HepG2 (cell line): ENCODE measurements around the gene ZNF563. TPM values are rescaled to one million over a fixed set of nuclear protein-coding genes. Genes with fewer than 3 reads are reported as not detected.

Source experiments
- ATF7-NPFF ChIP-seq: sonication (generic); formaldehyde crosslinking; IDR thresholded peaks from 2 replicates; pipeline ENCODE4 v1.8.1; 2023; ENCODE audit warnings: mild to moderate bottlenecking, low read depth, missing genetic modification reagents, moderate library complexity
- FOXK2 ChIP-seq: fragments of 450-650 bp; IDR thresholded peaks from 2 replicates; pipeline ENCODE4 v1.6.1; 2016
- KLF16 ChIP-seq, 2 experiments: sonication (generic) in 1 of 2; formaldehyde crosslinking in 1 of 2; IDR thresholded peaks; 2 replicates each; pipeline versions ENCODE4 v1.6.1 to v1.8.0; 2016 to 2023; ENCODE audit warnings: missing genetic modification reagents in 2 of 2, missing compliant biosample characterization in 1 of 2
- NRL ChIP-seq: sonication (generic); formaldehyde crosslinking; IDR thresholded peaks from 2 replicates; pipeline ENCODE4 v1.5.0; 2020; ENCODE audit warnings: missing genetic modification reagents, mild to moderate bottlenecking, moderate library complexity, borderline replicate concordance
- PHB2 ChIP-seq: fragments of 450-650 bp; IDR thresholded peaks from 2 replicates; pipeline ENCODE4 v1.6.1; 2018; ENCODE audit not compliant: partially characterized antibody
- SETDB1 ChIP-seq: sonication (generic); formaldehyde crosslinking; IDR thresholded peaks from 2 replicates; pipeline ENCODE4 v1.5.1; 2020; ENCODE audit warnings: missing genetic modification reagents, mild to moderate bottlenecking, borderline replicate concordance
- SKI ChIP-seq: fragments of 450-650 bp; IDR thresholded peaks from one replicate; pipeline ENCODE4 v1.6.1; 2018; ENCODE audit warnings: mild to moderate bottlenecking; ENCODE audit not compliant: partially characterized antibody
- SRSF1 ChIP-seq: fragments of 200-400 bp; formaldehyde crosslinking; optimal IDR thresholded peaks from 2 replicates; pipeline ENCODE3; 2017; ENCODE audit warnings: mild to moderate bottlenecking, low read depth, low read length, moderate library complexity
- TCF12 ChIP-seq, 2 experiments: fragments of 450-650 bp in 1 of 2; sonication (generic) in 1 of 2; formaldehyde crosslinking in 1 of 2; IDR thresholded peaks; 2 replicates each; pipeline versions ENCODE4 v1.6.1 to v1.8.0; 2017 to 2022; ENCODE audit warnings: antibody characterized with exemption in 1 of 2, mild to moderate bottlenecking in 1 of 2, missing genetic modification reagents in 1 of 2, moderate library complexity in 1 of 2
- XBP1 ChIP-seq: sonication (generic); formaldehyde crosslinking; IDR thresholded peaks from 2 replicates; pipeline ENCODE4 v1.5.0; 2020; ENCODE audit warnings: missing genetic modification reagents
- ZFX ChIP-seq: sonication (generic); formaldehyde crosslinking; IDR thresholded peaks from 2 replicates; pipeline ENCODE4 v1.4.0; 2020; ENCODE audit warnings: mild to moderate bottlenecking, low read depth, missing genetic modification reagents, moderate library complexity
- ZIK1 ChIP-seq: sonication (generic); formaldehyde crosslinking; IDR thresholded peaks from 2 replicates; pipeline ENCODE4 v1.5.0; 2020; ENCODE audit warnings: mild to moderate bottlenecking, low read depth, missing genetic modification reagents, borderline replicate concordance
- ZNF17 ChIP-seq: sonication (generic); formaldehyde crosslinking; IDR thresholded peaks from 2 replicates; pipeline ENCODE4 v1.5.0; 2020; ENCODE audit warnings: mild to moderate bottlenecking, missing genetic modification reagents
- ZNF318 ChIP-seq: sonication (generic); formaldehyde crosslinking; IDR thresholded peaks from 2 replicates; pipeline ENCODE4 v1.4.0; 2020; ENCODE audit warnings: mild to moderate bottlenecking, missing genetic modification reagents
- ZNF546 ChIP-seq: sonication (generic); formaldehyde crosslinking; conservative IDR thresholded peaks from 2 replicates; pipeline ENCODE4 v1.8.1; 2023; ENCODE audit warnings: mild to moderate bottlenecking, missing genetic modification reagents
- ZNF570 ChIP-seq: sonication (generic); formaldehyde crosslinking; IDR thresholded peaks from 2 replicates; pipeline ENCODE4 v1.4.0; 2020; ENCODE audit warnings: mild to moderate bottlenecking, missing genetic modification reagents, borderline replicate concordance
- polyA plus RNA-seq, 8 experiments: library from polyadenylated mRNA; depleted of rRNA in 3 of 8; stranded (reverse) in 7 of 8; unstranded in 1 of 8; fragments of >200 nt; fragmentation: Illumina TruSeq in 4 of 8; extraction: Trizol in 4 of 8; gene quantifications; 2 replicates each; pipeline versions ENCODE4 v1.2.1 to v1.2.3, GENCODE V29; 2011 to 2016; ENCODE audit warnings: low read depth in 4 of 8, missing spikeins in 1 of 8, mixed read lengths in 1 of 8; ENCODE audit not compliant: insufficient read depth in 1 of 8
- total RNA-seq, 5 experiments: library from RNA; depleted of rRNA; stranded (reverse); fragments of >200 nt; fragmentation: Illumina TruSeq; extraction: Trizol; gene quantifications; 2 replicates each; pipeline ENCODE4 v1.2.3, GENCODE V29; 2016; ENCODE audit warnings: low read depth in 1 of 5
- TF ChIP-seq, protein P1 (sequence below): sonication (generic); formaldehyde crosslinking; IDR thresholded peaks from 2 replicates; pipeline ENCODE4 v1.4.0; 2020; ENCODE audit warnings: missing genetic modification reagents

The ZNF563 gene
- total and polyA plus RNA-seq, 2 of the 13 experiments (the other 11 are each of a cell fraction or from before 2014, with no cell fraction given) = 7.5 to 19.5 TPM

- TF ChIP-seq ZNF318 (CRISPR knock-in tag) = no peak
- TF ChIP-seq, protein P1, sequence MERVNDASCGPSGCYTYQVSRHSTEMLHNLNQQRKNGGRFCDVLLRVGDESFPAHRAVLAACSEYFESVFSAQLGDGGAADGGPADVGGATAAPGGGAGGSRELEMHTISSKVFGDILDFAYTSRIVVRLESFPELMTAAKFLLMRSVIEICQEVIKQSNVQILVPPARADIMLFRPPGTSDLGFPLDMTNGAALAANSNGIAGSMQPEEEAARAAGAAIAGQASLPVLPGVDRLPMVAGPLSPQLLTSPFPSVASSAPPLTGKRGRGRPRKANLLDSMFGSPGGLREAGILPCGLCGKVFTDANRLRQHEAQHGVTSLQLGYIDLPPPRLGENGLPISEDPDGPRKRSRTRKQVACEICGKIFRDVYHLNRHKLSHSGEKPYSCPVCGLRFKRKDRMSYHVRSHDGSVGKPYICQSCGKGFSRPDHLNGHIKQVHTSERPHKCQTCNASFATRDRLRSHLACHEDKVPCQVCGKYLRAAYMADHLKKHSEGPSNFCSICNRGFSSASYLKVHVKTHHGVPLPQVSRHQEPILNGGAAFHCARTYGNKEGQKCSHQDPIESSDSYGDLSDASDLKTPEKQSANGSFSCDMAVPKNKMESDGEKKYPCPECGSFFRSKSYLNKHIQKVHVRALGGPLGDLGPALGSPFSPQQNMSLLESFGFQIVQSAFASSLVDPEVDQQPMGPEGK = peak; percentile 31; the same call in 1 of the 2 replicates
- peak; percentile 77 for TF ChIP-seq ATF7-NPFF (CRISPR knock-in tag)
- no peak for TF ChIP-seq XBP1
- no peak for TF ChIP-seq ZNF17 (CRISPR knock-in tag)
- TF ChIP-seq ZNF546 = peak; percentile 58; the same call in 1 of the 2 replicates
- TF ChIP-seq SKI = peak; percentile 81
- no peak for TF ChIP-seq SETDB1 (CRISPR knock-in tag)
- TF ChIP-seq SRSF1 = peak; percentile 37
- peak; percentile 7; the same call in 1 of the 2 replicates for TF ChIP-seq NRL (CRISPR knock-in tag)
- TF ChIP-seq ZIK1 = 0 out of 2 replicates have a peak, but pooled peaks have one; percentile 57
- TF ChIP-seq FOXK2 = no peak
- TF ChIP-seq KLF16 (CRISPR knock-in tag; IDR thresholded peaks at IDR 0.05) = peak in 1 of 2 experiments; percentile 69; a peak in 1 of 4 replicates
- TF ChIP-seq PHB2 = no peak
- no peak for TF ChIP-seq ZNF570 (CRISPR knock-in tag)
- TF ChIP-seq TCF12 (IDR thresholded peaks at IDR 0.05) = no peak
- TF ChIP-seq TCF12 (CRISPR knock-in tag; IDR thresholded peaks at IDR 0.05) = 0 out of 2 replicates have a peak, but pooled peaks have one; percentile 78
- TF ChIP-seq ZFX (CRISPR knock-in tag) = peak; percentile 96
These were observed at the start of gene ZNF563 (continued) for GRCh38 chr19:12333162-12334159.
